Measurements from ENCODE around the gene PPP6R3.
"Not testable (repeated sequence)": the region's sequence is repeated elsewhere in the genome, so short reads cannot be mapped to it uniquely, and the experiment has no call there.

Gene PPP6R3

GRCh38 chr11:68473693-68474092 is 13.1 kb downstream of the PPP6R3 start:
- peaks cover 12% of the 10 kb centered on the region for H3K9me3 ChIP-seq (ENCODE audit: control insufficient read depth, insufficient read depth, low read length)
- no peak overlapping the region for H3K9ac ChIP-seq (ENCODE audit: low read depth, low read length)
- H3K36me3 ChIP-seq (ENCODE audit: control insufficient read depth, insufficient read depth, low read length) = peaks cover 22% of the 10 kb centered on the region; the same call in 1 of the 2 replicates
- no peaks in the 10 kb centered on the region for H3K27me3 ChIP-seq (ENCODE audit: control insufficient read depth, insufficient read depth, low read length)
- H3K4me3 ChIP-seq (ENCODE audit: low read depth, low read length) = no peak overlapping the region
- H3K4me1 ChIP-seq (ENCODE audit: control insufficient read depth, insufficient read depth, low read length) = peaks cover 15% of the 10 kb centered on the region
- no peak overlapping the region for H3K27ac ChIP-seq (ENCODE audit: low read depth, low read length)

- not testable (repeated sequence) for H3K4me1 ChIP-seq (ENCODE audit: control insufficient read depth, insufficient read depth, low read length); H3K9ac ChIP-seq (ENCODE audit: low read depth, low read length); H3K27me3 ChIP-seq (ENCODE audit: control insufficient read depth, insufficient read depth, low read length); H3K4me3 ChIP-seq (ENCODE audit: low read depth, low read length); H3K27ac ChIP-seq (ENCODE audit: low read depth, low read length)
- peaks cover 22% of the 10 kb centered on the region; the same call in 1 of the 2 replicates for H3K36me3 ChIP-seq (ENCODE audit: control insufficient read depth, insufficient read depth, low read length)
- peaks cover 12% of the 10 kb centered on the region for H3K9me3 ChIP-seq (ENCODE audit: control insufficient read depth, insufficient read depth, low read length)
Observed at GRCh38 chr11:68475626-68476025, 15.1 kb downstream of the PPP6R3 start.

- Histone ChIP-seq H3K4me1 (ENCODE audit: control insufficient read depth, insufficient read depth, low read length) (0 out of 2 replicates have a peak, but pooled peaks cover 6% of the 10 kb centered on the region), H3K4me3 (ENCODE audit: low read depth, low read length) (no peak overlapping the region), H3K9me3 (ENCODE audit: control insufficient read depth, insufficient read depth, low read length) (peaks cover 4% of the 10 kb centered on the region; the same call in 1 of the 2 replicates), H3K9ac (ENCODE audit: low read depth, low read length) (no peak overlapping the region), H3K27ac (ENCODE audit: low read depth, low read length) (no peak overlapping the region), H3K27me3 (ENCODE audit: control insufficient read depth, insufficient read depth, low read length) (no peaks in the 10 kb centered on the region), H3K36me3 (ENCODE audit: control insufficient read depth, insufficient read depth, low read length) (peaks cover 5% of the 10 kb centered on the region; the same call in 1 of the 2 replicates)
Observed at GRCh38 chr11:68479390-68479789, 18.8 kb downstream of the PPP6R3 start.

GRCh38 chr11:68480193-68480592 is 19.6 kb downstream of the PPP6R3 start:
- no peak overlapping the region for H3K4me3 ChIP-seq (ENCODE audit: low read depth, low read length)
- H3K9ac ChIP-seq (ENCODE audit: low read depth, low read length) = no peak overlapping the region
- 0 out of 2 replicates have a peak, but pooled peaks cover 6% of the 10 kb centered on the region for H3K4me1 ChIP-seq (ENCODE audit: control insufficient read depth, insufficient read depth, low read length)
- no peaks in the 10 kb centered on the region for H3K27me3 ChIP-seq (ENCODE audit: control insufficient read depth, insufficient read depth, low read length)
- H3K36me3 ChIP-seq (ENCODE audit: control insufficient read depth, insufficient read depth, low read length) = peaks cover 4% of the 10 kb centered on the region; the same call in 1 of the 2 replicates
- H3K27ac ChIP-seq (ENCODE audit: low read depth, low read length) = no peak overlapping the region
- H3K9me3 ChIP-seq (ENCODE audit: control insufficient read depth, insufficient read depth, low read length) = peaks cover 3% of the 10 kb centered on the region; the same call in 1 of the 2 replicates

GRCh38 chr11:68480852-68481510 is 20.4 kb downstream of the PPP6R3 start:
- Histone ChIP-seq H3K9me3 (ENCODE audit: control insufficient read depth, insufficient read depth, low read length) (peaks cover 3% of the 10 kb centered on the region; the same call in 1 of the 2 replicates), H3K4me1 (ENCODE audit: control insufficient read depth, insufficient read depth, low read length) (0 out of 2 replicates have a peak, but pooled peaks cover 6% of the 10 kb centered on the region), H3K9ac (ENCODE audit: low read depth, low read length) (no peak overlapping the region), H3K27me3 (ENCODE audit: control insufficient read depth, insufficient read depth, low read length) (no peaks in the 10 kb centered on the region), H3K36me3 (ENCODE audit: control insufficient read depth, insufficient read depth, low read length) (peaks cover 4% of the 10 kb centered on the region; the same call in 1 of the 2 replicates), H3K27ac (ENCODE audit: low read depth, low read length) (peak overlapping the region; percentile 16), H3K4me3 (ENCODE audit: low read depth, low read length) (no peak overlapping the region)

GRCh38 chr11:68481579-68482240 is 21.2 kb downstream of the PPP6R3 start:
- no peak overlapping the region for H3K4me3 ChIP-seq (ENCODE audit: low read depth, low read length)
- H3K27ac ChIP-seq (ENCODE audit: low read depth, low read length) = no peak overlapping the region
- 0 out of 2 replicates have a peak, but pooled peaks cover 6% of the 10 kb centered on the region for H3K4me1 ChIP-seq (ENCODE audit: control insufficient read depth, insufficient read depth, low read length)
- H3K36me3 ChIP-seq (ENCODE audit: control insufficient read depth, insufficient read depth, low read length) = peaks cover 4% of the 10 kb centered on the region; the same call in 1 of the 2 replicates
- no peaks in the 10 kb centered on the region for H3K9me3 ChIP-seq (ENCODE audit: control insufficient read depth, insufficient read depth, low read length)
- H3K9ac ChIP-seq (ENCODE audit: low read depth, low read length) = no peak overlapping the region
- H3K27me3 ChIP-seq (ENCODE audit: control insufficient read depth, insufficient read depth, low read length) = no peaks in the 10 kb centered on the region

- Histone ChIP-seq H3K9me3 (ENCODE audit: control insufficient read depth, insufficient read depth, low read length) (no peaks in the 10 kb centered on the region), H3K4me1 (ENCODE audit: control insufficient read depth, insufficient read depth, low read length) (peaks cover 15% of the 10 kb centered on the region), H3K9ac (ENCODE audit: low read depth, low read length) (no peak overlapping the region), H3K27me3 (ENCODE audit: control insufficient read depth, insufficient read depth, low read length) (no peaks in the 10 kb centered on the region), H3K27ac (ENCODE audit: low read depth, low read length) (no peak overlapping the region), H3K4me3 (ENCODE audit: low read depth, low read length) (no peak overlapping the region), H3K36me3 (ENCODE audit: control insufficient read depth, insufficient read depth, low read length) (no peaks in the 10 kb centered on the region)
Observed at GRCh38 chr11:68488623-68489022, 28.1 kb downstream of the PPP6R3 start.

GRCh38 chr11:68495220-68495729 is 34.7 kb downstream of the PPP6R3 start:
- Histone ChIP-seq H3K4me1 (ENCODE audit: control insufficient read depth, insufficient read depth, low read length) (peaks cover 26% of the 10 kb centered on the region), H3K36me3 (ENCODE audit: control insufficient read depth, insufficient read depth, low read length) (no peaks in the 10 kb centered on the region), H3K4me3 (ENCODE audit: low read depth, low read length) (no peak overlapping the region), H3K9me3 (ENCODE audit: control insufficient read depth, insufficient read depth, low read length) (no peaks in the 10 kb centered on the region), H3K27me3 (ENCODE audit: control insufficient read depth, insufficient read depth, low read length) (no peaks in the 10 kb centered on the region), H3K27ac (ENCODE audit: low read depth, low read length) (no peak overlapping the region), H3K9ac (ENCODE audit: low read depth, low read length) (no peak overlapping the region)

GRCh38 chr11:68495872-68496271 is 35.3 kb downstream of the PPP6R3 start:
- Histone ChIP-seq H3K4me1 (ENCODE audit: control insufficient read depth, insufficient read depth, low read length) (peaks cover 21% of the 10 kb centered on the region), H3K27ac (ENCODE audit: low read depth, low read length) (no peak overlapping the region), H3K27me3 (ENCODE audit: control insufficient read depth, insufficient read depth, low read length) (no peaks in the 10 kb centered on the region), H3K9me3 (ENCODE audit: control insufficient read depth, insufficient read depth, low read length) (no peaks in the 10 kb centered on the region), H3K4me3 (ENCODE audit: low read depth, low read length) (no peak overlapping the region), H3K36me3 (ENCODE audit: control insufficient read depth, insufficient read depth, low read length) (no peaks in the 10 kb centered on the region), H3K9ac (ENCODE audit: low read depth, low read length) (no peak overlapping the region)

GRCh38 chr11:68497761-68498160 is 37.2 kb downstream of the PPP6R3 start:
- Histone ChIP-seq H3K4me1 (ENCODE audit: control insufficient read depth, insufficient read depth, low read length) (peaks cover 21% of the 10 kb centered on the region), H3K27ac (ENCODE audit: low read depth, low read length) (no peak overlapping the region), H3K9me3 (ENCODE audit: control insufficient read depth, insufficient read depth, low read length) (no peaks in the 10 kb centered on the region), H3K9ac (ENCODE audit: low read depth, low read length) (no peak overlapping the region), H3K27me3 (ENCODE audit: control insufficient read depth, insufficient read depth, low read length) (no peaks in the 10 kb centered on the region), H3K36me3 (ENCODE audit: control insufficient read depth, insufficient read depth, low read length) (no peaks in the 10 kb centered on the region), H3K4me3 (ENCODE audit: low read depth, low read length) (no peak overlapping the region)

GRCh38 chr11:68498321-68498720 is 37.8 kb downstream of the PPP6R3 start:
- Histone ChIP-seq H3K9ac (ENCODE audit: low read depth, low read length) (no peak overlapping the region), H3K9me3 (ENCODE audit: control insufficient read depth, insufficient read depth, low read length) (no peaks in the 10 kb centered on the region), H3K4me1 (ENCODE audit: control insufficient read depth, insufficient read depth, low read length) (peaks cover 23% of the 10 kb centered on the region), H3K27me3 (ENCODE audit: control insufficient read depth, insufficient read depth, low read length) (no peaks in the 10 kb centered on the region), H3K36me3 (ENCODE audit: control insufficient read depth, insufficient read depth, low read length) (no peaks in the 10 kb centered on the region), H3K4me3 (ENCODE audit: low read depth, low read length) (no peak overlapping the region), H3K27ac (ENCODE audit: low read depth, low read length) (no peak overlapping the region)

Data from HUES48 (cell line).